Parathyroid adenoma (tissue), 2 donors: Measurements from ENCODE around the gene ERC1.

ENCODE experiments used
- H2AFZ ChIP-seq: fragments of 300-600 bp; sonication (generic); one replicate; pipeline ENCODE4 v1.7.0; 2017; ENCODE audit warnings: antibody characterized with exemption, mild to moderate bottlenecking
- H3K27ac ChIP-seq: fragments of 300-600 bp; sonication (generic); one replicate; pipeline ENCODE4 v1.7.0; 2017
- H3K27me3 ChIP-seq: fragments of 300-600 bp; sonication (generic); one replicate; pipeline ENCODE4 v1.7.0; 2017; ENCODE audit warnings: low read length; ENCODE audit not compliant: control insufficient read depth, insufficient read depth
- H3K36me3 ChIP-seq: fragments of 300-600 bp; sonication (generic); one replicate; pipeline ENCODE4 v1.7.0; 2017; ENCODE audit warnings: low read length; ENCODE audit not compliant: control insufficient read depth, insufficient read depth
- H3K4me1 ChIP-seq: fragments of 300-600 bp; sonication (generic); one replicate; pipeline ENCODE4 v1.7.0; 2017; ENCODE audit warnings: control low read depth
- H3K4me2 ChIP-seq: fragments of 300-600 bp; sonication (generic); one replicate; pipeline ENCODE4 v1.7.0; 2017; ENCODE audit warnings: low read length
- H3K4me3 ChIP-seq: fragments of 300-600 bp; sonication (generic); one replicate; pipeline ENCODE4 v1.7.0; 2017; ENCODE audit warnings: low read depth, low read length
- H3K79me2 ChIP-seq: fragments of 300-600 bp; sonication (generic); one replicate; pipeline ENCODE4 v1.7.0; 2017; ENCODE audit warnings: control low read depth
- H3K9ac ChIP-seq: fragments of 300-600 bp; sonication (generic); one replicate; pipeline ENCODE4 v1.7.0; 2017; ENCODE audit warnings: mild to moderate bottlenecking
- H3K9me3 ChIP-seq: fragments of 300-600 bp; sonication (generic); one replicate; pipeline ENCODE4 v1.7.0; 2017; ENCODE audit warnings: low read length; ENCODE audit not compliant: control insufficient read depth
- TF ChIP-seq, protein P1 (sequence below): fragments of 300-600 bp; sonication (generic); IDR thresholded peaks from one replicate; pipeline ENCODE4 v1.7.0; 2017; ENCODE audit warnings: antibody characterized with exemption, mild to moderate bottlenecking
- donor health status: primary hyperparathyroidism.

Gene ERC1

DNA sequence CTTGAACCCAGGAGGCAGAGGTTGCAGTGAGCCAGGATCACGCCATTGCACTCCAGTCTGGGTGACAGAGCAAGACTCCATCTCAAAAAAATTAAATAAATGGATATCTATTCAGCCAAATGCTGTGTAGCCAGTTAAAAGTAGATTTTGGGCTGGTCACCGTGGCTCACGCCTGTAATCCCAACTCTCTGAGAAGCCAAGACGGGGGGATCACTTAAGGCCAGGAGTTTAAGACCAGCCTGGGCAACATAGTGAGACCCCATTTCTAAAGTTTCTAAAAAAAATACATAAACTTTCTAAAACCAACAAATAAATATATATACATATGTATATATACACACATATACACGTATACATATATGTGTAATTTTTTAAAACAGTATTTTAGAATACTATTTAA lies 414.6 kb downstream of the ERC1 start:
- no peak overlapping the region for H3K27ac ChIP-seq
- no peak overlapping the region for H2AFZ ChIP-seq
- H3K27me3 ChIP-seq, result no peaks in the 10 kb centered on the region
- TF ChIP-seq, protein P1, sequence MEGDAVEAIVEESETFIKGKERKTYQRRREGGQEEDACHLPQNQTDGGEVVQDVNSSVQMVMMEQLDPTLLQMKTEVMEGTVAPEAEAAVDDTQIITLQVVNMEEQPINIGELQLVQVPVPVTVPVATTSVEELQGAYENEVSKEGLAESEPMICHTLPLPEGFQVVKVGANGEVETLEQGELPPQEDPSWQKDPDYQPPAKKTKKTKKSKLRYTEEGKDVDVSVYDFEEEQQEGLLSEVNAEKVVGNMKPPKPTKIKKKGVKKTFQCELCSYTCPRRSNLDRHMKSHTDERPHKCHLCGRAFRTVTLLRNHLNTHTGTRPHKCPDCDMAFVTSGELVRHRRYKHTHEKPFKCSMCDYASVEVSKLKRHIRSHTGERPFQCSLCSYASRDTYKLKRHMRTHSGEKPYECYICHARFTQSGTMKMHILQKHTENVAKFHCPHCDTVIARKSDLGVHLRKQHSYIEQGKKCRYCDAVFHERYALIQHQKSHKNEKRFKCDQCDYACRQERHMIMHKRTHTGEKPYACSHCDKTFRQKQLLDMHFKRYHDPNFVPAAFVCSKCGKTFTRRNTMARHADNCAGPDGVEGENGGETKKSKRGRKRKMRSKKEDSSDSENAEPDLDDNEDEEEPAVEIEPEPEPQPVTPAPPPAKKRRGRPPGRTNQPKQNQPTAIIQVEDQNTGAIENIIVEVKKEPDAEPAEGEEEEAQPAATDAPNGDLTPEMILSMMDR, result no peak
- H3K36me3 ChIP-seq, result no peaks in the 10 kb centered on the region
- H3K4me1 ChIP-seq, result no peaks in the 10 kb centered on the region
- H3K4me2 ChIP-seq, result no peak overlapping the region
- no peaks in the 10 kb centered on the region for H3K79me2 ChIP-seq
- H3K9me3 ChIP-seq, result no peaks in the 10 kb centered on the region
- no peak overlapping the region for H3K4me3 ChIP-seq
- no peak overlapping the region for H3K9ac ChIP-seq

DNA sequence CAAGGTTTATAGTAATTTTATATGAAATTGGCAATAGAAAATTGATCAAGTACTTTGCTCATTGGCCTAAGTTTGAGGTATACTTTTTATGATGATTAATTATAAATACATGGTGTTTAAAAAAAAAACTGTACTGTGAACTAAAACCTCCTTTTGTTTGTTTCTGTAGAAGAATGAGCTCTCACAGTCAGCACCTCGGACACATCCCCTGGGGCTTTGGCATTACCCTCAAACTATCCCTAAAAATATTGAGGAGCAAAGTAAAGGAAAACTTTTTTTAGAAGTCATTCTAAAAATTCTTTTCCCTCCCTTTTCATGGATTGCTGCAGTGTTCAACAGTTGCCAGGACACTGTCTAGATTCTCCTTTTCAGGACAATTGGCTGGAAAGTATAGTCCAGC lies 419.8 kb downstream of the ERC1 start:
- TF ChIP-seq, protein P1, result no peak
- H3K27ac ChIP-seq, result no peak overlapping the region
- no peak overlapping the region for H2AFZ ChIP-seq
- H3K36me3 ChIP-seq, result no peaks in the 10 kb centered on the region
- H3K4me1 ChIP-seq, result no peaks in the 10 kb centered on the region
- no peak overlapping the region for H3K4me2 ChIP-seq
- no peak overlapping the region for H3K9ac ChIP-seq
- no peaks in the 10 kb centered on the region for H3K9me3 ChIP-seq
- no peak overlapping the region for H3K4me3 ChIP-seq
- H3K79me2 ChIP-seq, result no peaks in the 10 kb centered on the region
- H3K27me3 ChIP-seq, result no peaks in the 10 kb centered on the region

DNA sequence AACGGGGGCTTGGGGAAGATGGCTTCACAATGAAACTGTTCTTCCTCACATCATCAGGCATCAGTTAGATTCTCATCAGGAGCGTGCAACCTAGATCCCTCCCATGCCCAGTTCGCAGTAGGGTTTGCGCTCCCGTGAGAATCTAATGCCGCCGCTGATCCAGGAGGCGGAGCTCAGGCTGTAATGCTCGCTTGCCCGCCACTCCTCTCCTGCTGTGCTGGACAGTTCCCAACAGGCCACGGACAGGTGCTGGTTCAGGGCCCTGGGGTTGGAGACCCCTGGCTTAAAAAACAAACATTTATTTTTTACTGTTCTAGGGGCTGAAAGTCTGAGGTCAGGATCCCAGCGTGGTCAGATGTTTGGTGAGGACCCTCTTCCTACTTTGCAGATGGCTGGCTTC lies 422.9 kb downstream of the ERC1 start:
- H3K79me2 ChIP-seq, result no peaks in the 10 kb centered on the region
- no peaks in the 10 kb centered on the region for H3K9me3 ChIP-seq
- TF ChIP-seq, protein P1, result no peak
- H2AFZ ChIP-seq, result no peak overlapping the region
- H3K4me1 ChIP-seq, result no peaks in the 10 kb centered on the region
- H3K4me2 ChIP-seq, result no peak overlapping the region
- H3K9ac ChIP-seq, result no peak overlapping the region
- H3K36me3 ChIP-seq, result no peaks in the 10 kb centered on the region
- no peaks in the 10 kb centered on the region for H3K27me3 ChIP-seq
- H3K27ac ChIP-seq, result no peak overlapping the region
- H3K4me3 ChIP-seq, result no peak overlapping the region

DNA sequence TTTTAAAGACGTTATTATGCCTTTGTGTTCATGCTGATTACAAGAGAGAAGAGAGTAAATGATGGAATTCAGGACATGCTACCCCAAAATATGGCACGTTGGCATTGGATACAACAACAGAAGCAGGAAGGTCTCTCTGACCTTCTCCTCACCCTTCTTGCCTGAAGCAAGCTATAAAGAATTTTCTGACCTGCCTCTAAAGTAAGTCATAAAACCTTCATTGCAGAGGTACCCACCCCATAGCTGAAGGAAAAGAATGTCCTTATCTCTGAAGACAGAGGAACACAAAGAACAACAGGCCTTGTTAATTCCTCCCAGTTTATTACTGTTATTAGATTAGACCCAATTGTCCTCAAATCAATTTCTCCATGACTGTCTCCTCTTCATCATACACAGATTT lies 427.1 kb downstream of the ERC1 start:
- Histone ChIP-seq H3K4me3 (no peak overlapping the region), H3K36me3 (no peaks in the 10 kb centered on the region), H3K27ac (no peak overlapping the region), H2AFZ (no peak overlapping the region), H3K27me3 (no peaks in the 10 kb centered on the region), H3K9me3 (no peaks in the 10 kb centered on the region), H3K9ac (no peak overlapping the region), H3K4me2 (no peak overlapping the region), H3K4me1 (no peaks in the 10 kb centered on the region), H3K79me2 (no peaks in the 10 kb centered on the region)
- TF ChIP-seq, protein P1, result no peak

DNA sequence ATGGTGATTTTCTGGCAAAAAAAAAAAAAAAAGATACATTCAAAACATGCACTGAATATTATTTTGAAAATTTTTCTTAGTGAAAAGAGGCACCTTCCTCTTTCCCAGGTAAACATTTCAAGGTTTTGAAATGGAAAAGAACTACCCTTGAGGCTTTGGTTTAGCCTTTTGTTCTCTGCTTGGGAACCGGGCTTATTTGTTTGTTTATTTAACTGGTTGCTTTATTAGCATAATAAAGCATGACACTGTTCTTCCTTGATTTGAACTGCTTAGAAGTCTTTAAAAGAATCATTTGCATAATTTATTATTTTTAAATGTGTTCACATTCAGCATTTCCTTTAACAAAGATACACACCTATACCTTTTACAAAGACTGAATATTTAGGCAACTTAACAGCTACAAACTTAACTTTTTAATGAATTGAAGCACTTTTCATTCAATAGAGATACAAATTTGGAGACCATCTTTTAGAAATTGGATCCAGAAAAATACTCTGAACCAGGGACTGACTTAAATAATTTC lies 428.9 kb downstream of the ERC1 start:
- H3K27ac ChIP-seq, result no peak overlapping the region
- no peak overlapping the region for H3K4me3 ChIP-seq
- H3K79me2 ChIP-seq, result no peaks in the 10 kb centered on the region
- no peaks in the 10 kb centered on the region for H3K9me3 ChIP-seq
- H3K4me2 ChIP-seq, result no peak overlapping the region
- no peaks in the 10 kb centered on the region for H3K4me1 ChIP-seq
- no peaks in the 10 kb centered on the region for H3K27me3 ChIP-seq
- no peak overlapping the region for H2AFZ ChIP-seq
- H3K36me3 ChIP-seq, result no peaks in the 10 kb centered on the region
- TF ChIP-seq, protein P1, result no peak
- no peak overlapping the region for H3K9ac ChIP-seq
